SHP77 (cell line): Measurements from ENCODE around the gene ABCA3.
"Not testable (repeated sequence)": the region's sequence is repeated elsewhere in the genome, so short reads cannot be mapped to it uniquely, and the experiment has no call there.

ENCODE experiments used
- DNase-seq, 2 experiments: peaks; one replicate each; lab custom pipeline; 2025; lab: John Stamatoyannopoulos, UW

Gene ABCA3

DNA sequence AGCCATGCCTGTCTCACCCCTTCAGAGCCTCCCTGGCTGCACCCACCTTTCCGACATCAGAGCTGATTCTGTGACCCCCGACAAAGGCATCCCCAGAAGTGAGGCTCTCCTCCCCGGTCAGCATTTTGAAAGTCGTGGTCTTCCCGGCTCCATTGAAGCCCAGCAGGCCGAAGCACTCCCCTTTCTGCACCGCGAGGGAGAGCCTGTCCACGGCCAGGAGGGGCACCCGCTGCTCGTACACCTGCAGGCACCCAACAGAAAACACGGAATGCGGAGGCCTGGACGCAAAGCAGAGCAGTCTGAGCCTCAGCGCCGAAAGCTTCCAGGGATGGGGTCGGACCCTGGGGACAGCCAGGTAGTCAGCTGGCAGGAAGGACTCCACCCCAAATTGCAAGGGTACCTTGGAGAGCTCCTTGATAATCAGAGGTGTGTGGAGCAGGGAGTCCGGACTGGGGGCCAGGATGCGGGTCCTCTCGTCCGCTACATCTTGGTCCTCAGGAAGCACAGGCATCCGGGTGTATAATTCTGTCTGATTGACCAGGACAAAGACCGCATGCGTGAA, 59.5 kb downstream of the ABCA3 start:
- DNase-seq, result no peak

DNA sequence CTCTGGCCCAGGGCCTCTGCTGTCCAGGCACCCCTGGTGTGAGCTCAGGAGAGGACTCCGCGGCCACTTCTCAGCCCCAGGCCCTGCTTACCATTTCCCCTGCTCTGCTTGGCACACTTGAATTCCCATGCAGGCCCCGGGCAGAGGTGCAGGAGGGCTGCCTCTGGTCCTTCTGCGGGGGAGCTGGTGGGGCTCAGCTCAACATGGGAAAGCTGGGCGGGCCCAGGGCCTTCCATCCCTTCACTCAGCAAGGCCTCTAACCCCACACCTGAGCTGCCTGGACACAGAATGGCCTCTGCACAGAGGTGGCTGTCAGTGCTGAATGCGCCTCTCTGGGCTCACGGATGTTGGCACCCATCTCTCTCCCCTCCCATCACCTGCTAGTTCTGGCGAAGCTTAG, 60.1 kb downstream of the ABCA3 start:
- DNase-seq, result no peak

DNA sequence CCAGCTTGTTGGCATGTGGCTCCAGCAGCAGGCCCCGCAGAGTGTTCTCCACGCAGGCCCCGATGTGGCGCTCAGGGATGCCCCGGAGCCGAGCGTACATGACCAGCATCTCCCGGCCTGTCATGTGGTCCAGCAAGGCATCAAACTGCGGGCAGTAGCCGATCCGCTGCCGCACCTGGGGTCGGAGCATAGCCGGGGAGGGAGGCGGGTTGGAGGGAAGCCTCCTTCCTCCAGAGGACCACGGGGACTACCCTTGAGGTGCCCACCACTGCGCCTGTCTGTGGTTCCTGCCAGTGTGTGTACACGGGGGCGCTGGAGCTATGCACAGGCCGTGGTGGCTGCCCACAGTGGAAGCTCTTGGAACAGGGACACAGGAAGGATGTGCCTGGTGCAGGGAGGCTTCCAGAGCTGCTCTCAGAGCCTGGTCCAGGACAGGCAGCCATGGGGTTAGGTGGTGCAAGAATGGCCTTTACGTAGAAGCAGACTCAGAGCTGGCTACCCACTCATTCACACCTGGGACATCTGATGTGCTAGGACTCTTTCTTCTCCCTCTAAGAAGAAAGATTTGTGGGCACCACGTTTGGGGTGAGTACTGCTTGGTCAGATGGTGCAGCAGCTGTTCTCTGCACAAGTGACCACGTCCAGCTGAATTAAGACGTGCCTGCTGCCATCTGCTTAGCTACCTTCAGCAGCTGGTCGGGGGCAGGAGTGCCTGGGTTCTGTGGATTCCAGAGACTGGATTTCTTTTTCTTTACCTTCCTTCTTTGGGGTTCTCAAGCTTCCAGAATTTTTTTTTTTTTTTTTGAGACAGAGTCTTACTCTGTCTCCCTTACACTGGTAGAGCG, 61.4 kb downstream of the ABCA3 start:
- DNase-seq, result no peak

DNA sequence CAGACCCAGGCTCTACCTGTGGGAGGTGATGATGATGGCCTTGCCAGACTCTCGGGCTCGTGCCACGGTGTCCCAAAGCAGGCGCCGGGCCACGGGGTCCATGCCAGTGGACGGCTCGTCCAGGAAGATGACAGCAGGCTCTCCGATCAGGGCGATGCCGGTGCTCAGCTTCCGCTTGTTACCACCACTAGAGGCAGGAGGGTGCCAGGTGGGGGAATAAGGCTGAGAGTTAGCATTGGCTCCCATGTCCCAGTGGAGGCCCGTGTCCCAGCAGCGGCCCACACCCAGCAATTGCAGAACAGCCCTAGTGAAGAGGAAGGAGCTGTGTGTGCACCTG, 62.3 kb downstream of the ABCA3 start:
- no peak for DNase-seq

DNA sequence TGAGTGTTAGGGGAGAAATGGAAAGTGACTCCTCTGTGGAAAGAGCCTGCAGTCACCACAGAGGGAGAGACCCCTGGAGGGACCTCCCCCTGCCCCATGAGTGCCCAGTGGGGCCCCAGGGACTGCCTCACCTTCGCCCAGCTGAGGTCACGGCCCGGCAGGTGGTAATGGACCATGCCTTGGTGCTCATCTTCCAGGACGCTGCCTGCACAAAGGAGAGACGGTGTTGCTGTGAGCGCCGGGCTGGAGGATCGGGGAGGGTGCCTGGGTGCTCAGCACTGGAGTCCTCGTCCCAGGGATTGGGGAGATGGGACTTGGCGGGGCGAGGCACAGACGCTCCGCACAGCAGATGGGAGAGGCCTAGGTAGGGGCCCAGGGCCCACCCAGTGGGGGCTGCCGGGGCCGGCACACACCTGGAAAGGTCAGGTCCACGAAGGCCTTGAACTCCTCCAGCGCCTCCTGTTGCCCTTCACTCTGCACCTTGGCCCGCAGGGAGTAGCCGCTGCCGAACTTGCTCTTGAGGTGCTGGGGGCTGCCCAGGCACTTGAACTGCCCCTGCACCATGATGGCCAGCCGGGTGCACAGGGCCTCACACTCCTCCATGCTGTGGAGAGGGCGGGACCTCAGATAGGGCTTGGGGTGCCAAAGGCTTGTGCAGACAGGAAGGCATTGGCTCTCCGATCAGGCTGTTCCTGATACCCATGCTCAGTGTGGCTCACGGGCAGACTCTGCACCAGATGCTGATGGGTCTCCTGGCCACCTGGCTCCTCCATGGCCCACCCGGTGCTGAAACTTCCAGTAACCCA, 62.9 kb downstream of the ABCA3 start:
- no peak for DNase-seq

DNA sequence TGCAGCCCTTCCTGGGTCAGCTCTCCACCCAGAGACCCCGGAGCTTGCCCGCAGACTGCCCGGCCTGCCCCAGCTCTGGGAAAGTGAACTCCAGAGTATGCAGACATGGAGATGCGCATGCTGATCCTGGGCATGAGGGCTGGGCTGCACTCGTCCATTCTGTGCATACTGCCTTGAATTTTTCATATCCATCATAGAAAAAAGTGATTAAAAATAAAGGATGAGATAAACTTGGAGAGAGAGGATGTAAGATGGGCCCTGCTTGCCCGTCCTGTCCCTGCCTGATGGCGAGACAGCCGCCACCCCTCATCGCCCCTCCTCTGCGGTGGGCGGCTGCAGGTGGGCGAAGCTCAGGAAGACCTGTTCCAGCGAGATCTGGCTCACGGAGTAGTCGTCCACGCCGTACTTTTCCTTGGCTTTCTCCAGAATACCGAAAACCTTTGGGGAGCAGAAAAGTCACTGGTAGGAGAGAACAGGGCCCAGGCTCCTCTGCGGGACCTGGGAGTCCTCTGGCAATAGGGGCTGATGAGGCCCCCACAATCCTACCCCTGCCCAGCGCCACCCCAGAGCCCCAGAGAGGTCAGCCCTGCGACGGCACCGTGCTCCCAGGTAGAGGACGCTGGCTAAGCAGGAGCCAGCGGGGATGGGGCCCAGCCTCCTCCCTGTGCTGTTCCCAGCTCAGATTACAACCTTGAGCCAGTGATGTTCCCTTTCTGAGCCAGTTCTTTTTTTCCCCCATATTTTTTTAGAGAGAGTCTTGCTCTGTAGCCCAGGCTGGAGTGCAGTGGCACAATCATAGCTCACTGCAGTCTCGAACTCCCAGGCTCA, 63.9 kb downstream of the ABCA3 start:
- no peak for DNase-seq

DNA sequence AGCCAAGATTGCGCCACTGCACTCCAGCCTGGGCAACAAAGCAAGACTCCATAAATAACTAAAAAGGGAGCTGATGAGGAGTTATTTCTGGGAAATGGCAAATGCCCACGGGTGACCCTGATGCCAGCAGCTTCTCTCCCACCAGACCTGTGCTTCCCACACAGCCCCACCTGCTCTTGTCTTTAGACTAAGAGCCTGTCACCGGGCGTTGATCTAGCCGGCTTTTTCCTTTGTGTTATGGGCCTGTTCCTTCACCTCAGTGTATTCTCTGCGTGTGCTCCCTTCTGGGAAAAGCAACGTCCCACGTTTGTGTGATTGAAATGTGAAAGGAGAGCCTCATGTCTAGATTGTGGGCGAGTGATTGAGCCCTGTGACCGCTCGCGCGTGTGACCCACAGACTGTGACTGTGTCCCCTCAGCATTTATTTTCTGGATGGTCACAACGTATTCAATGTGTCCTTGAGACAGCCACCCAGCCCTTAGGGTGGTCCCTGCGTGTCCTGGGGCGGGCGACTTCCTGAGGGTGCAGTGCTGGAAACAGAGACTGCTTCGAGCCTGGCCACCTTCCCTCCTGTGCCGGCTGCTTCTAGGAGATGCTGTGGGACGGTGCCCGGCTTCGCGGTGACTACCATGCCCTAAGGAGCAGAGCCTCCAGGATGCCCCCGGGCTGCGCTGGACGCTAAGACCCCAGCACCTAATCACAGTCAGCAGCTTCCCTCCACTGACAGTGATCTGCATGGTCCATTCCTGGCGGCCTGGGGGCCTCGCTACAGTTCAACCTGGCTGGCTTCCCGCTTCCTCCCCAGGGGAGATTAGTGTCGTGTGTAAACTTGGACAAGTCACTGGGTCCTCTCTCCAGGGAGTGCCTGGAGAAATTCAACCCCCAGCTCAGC, 64.8 kb downstream of the ABCA3 start:
- no peak for DNase-seq

DNA sequence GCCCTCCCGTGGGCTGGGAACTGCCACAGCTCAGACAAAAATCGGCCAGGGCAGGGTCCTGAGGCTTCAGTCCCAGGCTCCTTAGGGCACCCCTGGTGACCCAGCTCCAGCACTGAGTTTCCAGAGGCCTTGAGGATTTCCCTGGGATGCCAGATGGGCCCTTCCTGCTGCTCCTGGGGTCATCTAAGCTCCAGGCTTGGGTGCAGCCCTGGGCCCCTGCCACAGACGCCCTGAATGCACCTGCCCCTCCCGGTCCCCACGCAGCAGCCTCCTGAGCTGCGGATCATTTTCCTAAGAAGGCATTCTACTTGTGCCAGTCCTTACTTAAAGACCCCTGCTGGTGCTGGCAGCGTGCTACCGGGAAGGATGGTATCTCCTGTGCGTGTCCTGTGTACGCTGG, 66.6 kb downstream of the ABCA3 start:
- DNase-seq, result no peak

DNA sequence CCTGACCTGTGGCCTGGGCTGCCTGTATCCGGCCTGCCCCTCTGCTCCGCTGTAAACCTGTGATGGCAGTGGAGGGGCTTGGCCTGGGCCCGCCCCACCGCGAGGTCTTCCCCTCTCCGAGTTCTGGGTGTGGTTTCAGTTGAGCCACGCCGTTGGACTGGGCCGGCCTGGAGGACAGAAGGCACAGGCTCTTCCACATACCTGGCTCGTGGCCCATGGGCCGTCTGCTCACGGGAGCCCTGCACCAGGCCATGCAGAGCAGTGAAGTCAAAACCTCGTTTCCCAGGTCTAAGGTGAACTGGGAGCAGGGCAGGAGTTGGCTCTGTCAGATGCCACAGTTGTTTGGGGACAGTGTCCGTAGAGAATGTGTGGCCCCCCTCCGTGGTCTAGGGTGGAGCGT, 67.0 kb downstream of the ABCA3 start:
- DNase-seq, result no peak

DNA sequence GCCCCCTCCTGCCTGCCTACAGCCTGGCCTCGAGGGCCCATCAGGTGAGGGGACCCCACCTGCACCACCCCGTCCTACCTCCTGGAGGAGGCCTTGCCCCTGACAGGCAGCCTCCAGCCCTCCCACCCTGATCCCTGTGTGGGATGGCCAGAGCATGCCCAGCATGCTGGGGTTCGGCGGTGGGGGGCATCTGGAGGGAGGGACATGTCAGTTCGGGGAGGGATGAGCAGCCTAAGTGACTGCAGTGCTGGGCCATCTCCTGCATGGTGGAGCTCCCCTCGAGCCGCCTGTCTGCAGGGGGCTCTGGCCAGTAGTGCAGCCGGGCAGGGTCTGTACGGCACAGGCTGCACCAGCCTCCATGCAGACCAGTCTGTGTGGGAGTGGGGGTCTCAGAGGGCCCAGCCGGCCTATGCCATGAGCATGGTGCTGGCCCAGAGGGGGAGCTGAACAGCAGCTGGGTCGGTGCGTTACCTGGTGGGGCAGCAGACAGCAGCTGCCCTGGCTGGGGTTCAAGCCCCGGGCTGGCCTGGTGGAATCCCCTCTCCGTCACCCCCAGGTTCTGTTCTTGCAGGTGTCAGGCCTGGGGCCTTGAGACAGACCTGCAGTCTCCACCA, 68.6 kb downstream of the ABCA3 start:
- DNase-seq, result no peak

DNA sequence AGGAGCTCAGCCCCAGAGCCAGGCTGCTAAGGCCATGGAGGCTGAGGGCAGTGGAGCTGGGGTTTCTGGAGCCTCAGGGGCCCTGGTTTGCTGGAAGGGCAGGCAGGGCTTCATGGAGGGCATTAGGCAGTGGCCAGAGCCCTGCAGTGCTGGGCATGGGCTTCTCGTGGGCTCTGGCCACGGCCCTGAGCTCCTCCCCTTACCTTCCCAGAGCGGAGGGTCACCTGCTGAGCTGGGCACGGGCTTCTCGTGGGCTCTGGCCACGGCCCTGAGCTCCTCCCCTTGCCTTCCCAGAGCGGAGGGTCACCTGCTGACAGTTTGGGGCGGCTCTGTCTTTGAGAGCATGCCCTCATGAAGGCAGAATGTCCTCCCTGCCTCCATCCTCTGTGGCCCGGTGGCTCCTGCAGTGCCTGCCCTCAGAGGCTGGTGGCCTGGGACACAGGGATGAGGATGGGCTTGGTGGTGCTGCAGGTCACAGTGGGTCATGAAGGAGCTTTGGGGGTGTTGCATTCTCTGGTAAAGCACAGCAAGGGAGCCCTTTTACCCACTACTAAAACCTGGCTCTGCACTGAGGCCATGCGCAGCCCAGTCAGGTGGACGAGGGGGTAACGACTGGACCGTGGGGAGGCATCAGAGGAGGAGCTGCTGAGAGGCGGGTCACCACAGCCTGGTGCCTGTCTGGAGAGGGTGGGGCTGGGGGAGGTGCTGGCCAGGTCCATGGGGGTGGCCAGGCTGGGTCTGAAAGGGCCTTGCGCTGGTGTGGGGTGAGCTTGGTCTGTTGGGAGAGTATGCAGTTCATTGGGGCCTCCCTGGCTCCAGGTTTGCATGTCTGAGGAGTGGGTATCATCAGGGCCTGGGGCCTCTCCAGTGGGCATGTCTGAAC, 69.7 kb downstream of the ABCA3 start:
- DNase-seq, result no peak

DNA sequence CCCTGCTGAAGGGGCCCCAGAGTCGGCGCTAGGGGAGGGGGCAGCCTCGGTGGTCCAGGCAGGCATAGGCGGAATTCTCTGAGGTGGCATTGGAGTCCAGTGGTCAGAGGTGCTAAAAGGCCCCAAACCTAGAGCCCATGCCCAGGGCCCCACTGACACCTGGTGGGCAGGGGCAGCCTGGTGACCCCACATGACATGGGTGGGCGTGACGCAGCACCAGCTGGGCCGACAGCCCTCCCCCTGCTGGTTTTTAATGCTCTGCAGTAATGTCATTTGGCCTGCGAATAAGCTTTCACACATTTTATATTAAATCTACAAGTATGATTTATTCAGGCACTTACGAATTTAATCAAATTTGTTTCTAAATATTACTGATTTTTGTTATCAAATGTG, 70.5 kb downstream of the ABCA3 start:
- no peak for DNase-seq

DNA sequence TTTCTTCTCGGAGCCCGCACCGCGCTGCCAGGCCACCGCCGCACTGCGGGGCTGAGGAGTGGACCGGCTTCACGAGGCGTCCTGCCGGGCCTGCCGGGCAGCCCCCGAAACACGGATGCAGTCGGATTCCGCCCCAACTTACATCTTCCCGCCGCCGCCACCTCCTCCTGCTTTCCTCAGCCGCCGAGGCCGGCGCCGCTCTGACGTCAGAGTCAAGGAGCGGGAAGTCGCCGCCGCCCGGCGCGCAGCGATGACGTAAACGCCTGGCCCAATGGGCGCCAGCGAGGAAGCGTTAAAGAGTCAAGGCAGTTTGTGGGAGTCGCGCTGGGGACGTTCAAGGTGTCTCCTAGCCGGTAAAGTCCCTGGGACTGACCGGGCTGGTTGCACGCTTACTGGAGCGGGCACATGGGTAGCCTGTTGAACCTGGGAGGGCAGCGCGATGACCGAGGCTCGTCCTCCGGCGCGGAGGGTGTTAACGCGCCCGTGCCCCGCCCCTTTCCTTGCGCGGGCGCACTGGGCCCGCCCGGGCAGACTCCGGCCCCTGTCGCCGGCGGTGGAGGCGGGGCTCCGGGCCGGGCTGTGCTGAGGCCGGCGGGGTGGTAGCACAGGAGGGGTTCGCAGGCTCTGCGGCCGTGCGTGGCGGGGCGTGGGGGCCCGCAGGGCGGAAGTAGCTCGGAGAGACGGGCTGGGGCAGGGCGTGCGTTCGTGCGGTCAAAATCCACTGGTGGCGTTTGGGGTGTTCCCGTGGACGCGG, 72.4 kb downstream of the ABCA3 start, which contains the start of gene RNPS1:
Gene RNPS1 (minus strand): TSS at position 214 of the 754 bp plus-strand sequence. CDS start 3,483 bp downstream, outside the sequence.
- DNase-seq, result peak; percentile 80 to 89

DNA sequence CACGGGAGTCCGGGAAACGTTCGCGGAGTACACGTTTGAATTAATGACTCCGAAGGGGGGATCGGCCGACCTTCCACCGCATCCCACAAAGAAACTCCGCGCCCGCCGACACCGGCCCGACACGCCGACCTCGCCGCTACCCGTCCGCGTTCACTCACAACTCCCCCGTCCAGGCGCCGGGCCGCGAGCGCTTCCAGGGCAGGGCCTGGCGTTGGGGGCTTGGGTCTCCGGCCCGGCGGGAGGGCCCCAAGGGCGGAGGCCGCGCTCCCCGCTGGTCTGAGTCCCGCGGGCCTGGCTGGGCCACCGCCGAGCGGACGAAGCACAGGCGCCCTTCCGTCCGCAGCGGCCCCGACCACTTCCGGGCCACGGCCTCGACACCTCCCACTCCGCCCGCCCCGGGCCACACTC, 73.0 kb downstream of the ABCA3 start:
- DNase-seq, result peak; percentile 53 to 62

DNA sequence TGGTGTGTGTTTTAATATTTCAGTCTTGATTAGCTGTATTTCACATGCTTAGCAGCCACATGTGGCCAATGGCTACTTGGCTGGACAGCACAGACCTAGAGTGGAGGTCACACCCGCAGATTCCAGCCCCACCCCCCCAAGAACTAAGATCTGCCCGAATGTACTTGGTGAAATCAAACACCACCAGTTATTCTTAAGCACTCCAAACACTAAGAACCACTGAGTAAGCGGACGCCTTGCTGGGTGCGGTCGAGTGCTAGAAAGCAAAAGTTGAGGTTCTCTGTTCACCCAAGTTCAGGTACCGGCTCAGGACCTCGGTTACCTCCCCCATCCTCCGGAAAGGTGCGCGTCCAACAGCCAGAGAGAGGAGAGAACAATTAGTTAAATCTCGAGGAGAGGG, 73.6 kb downstream of the ABCA3 start:
- DNase-seq, result not testable (repeated sequence)

DNA sequence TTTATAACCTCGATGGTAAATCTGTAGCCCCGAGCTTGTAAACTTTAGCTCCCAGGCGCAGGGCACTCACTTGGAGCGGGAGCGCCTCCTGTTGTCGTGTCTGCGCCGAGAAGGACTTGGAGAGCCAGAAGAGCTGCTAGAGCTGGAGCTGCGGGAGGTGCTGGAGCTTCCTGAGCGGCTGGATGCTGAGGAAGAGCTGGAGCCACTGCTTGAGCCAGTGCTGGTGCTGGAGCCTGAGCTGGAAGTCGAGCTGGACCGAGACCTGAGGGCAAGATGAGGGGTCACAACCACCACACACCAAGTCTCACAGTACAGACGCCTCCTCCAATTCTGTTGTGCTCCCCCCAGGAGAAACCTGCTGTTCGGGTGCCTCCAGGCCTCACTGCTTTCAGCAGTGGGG, 77.5 kb downstream of the ABCA3 start:
- DNase-seq, result not testable (repeated sequence)

DNA sequence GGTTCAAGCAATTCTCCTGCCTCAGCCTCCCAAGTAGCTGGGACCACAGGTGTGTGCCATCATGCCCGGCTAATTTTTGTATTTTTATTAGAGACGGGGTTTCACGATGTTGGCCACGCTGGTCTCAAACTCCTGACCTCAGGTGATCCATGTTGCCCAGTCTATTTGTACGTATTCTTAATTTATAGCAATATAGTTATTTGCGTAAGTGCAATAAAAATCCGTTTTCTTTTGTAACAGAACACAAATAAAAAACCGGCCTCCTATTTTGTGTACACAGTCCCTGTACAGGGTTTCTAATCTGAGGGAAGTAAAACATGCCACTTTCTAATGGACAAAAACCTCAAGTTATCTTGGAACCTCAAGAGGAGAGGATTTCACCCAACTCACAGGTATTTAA, 80.3 kb downstream of the ABCA3 start:
- no peak for DNase-seq

DNA sequence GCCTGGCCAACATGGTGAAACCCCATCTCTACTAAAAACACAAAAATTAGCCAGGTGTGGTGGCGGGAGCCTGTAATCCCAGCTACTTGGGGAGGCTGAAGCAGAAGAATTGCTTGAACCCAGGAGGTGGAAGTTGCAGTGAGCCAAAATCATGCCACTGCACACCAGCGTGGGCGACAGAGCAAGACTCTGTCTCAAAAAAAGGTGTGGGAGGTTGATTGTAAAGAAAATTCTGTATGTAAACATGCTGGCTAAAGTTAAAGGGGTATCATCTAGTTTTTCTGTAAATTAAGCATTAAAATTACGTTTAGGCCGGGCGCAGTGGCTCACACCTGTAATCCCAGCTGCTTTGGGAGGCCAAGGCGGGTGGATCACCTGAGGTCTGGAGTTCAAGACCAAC, 82.0 kb downstream of the ABCA3 start:
- DNase-seq, result not testable (repeated sequence)

DNA sequence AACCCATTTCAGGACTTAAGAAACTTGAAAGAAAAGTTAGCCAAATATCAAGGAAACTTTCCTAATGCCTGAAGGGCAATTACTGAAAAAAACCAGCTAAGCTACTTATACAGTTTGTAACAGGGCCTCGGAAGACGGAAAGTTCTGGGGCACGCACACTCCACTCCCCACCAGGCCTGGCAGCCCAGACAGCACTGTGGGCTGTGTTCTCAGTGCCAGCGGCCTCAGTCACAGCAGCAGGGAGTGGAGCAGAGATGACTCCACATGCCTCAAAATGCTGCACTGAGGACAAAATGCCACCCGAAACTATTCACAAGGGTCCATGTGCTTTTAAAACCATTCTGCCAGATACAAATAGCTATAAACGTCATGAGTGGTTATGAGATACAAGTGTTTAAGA, 82.8 kb downstream of the ABCA3 start:
- DNase-seq, result no peak
